Fibroblast of lung (primary cell): ENCODE measurements around the gene TTC23. TPM values are rescaled to one million over a fixed set of nuclear protein-coding genes. Genes with fewer than 3 reads are reported as not detected.

Experiments
- DNase-seq, 2 donors: peaks; one replicate each; pipeline versions ENCODE4 v3.0.0 to v3.0.0-alpha.2; 2010; ENCODE audit warnings: low read depth in 2 of 2
- H2AFZ ChIP-seq: 2 replicates; pipeline ENCODE4 v1.5.1; 2012; ENCODE audit warnings: low read length, control low read depth, inconsistent platforms
- H3K27ac ChIP-seq: 2 replicates; pipeline ENCODE4 v1.5.1; 2011; ENCODE audit warnings: low read length, control low read depth; ENCODE audit not compliant: insufficient read depth
- H3K27me3 ChIP-seq: 2 replicates; pipeline ENCODE4 v1.5.1; 2011; ENCODE audit warnings: mild to moderate bottlenecking, low read length; ENCODE audit not compliant: control insufficient read depth, insufficient read depth
- H3K36me3 ChIP-seq: 2 replicates; pipeline ENCODE4 v1.5.1; 2011; ENCODE audit warnings: low read length; ENCODE audit not compliant: control insufficient read depth, insufficient read depth
- H3K4me1 ChIP-seq: 2 replicates; pipeline ENCODE4 v1.5.1; 2011; ENCODE audit warnings: low read length; ENCODE audit not compliant: control insufficient read depth, insufficient read depth; ENCODE audit errors: extremely low read depth
- H3K4me2 ChIP-seq: 2 replicates; pipeline ENCODE4 v1.5.1; 2011; ENCODE audit warnings: low read length, control low read depth; ENCODE audit not compliant: insufficient read depth; ENCODE audit errors: extremely low read depth
- H3K4me3 ChIP-seq, 4 experiments: fragments of 200-600 bp in 1 of 4; sonication (generic) in 1 of 4; replicated peaks in 1 of 4; 2 replicates each; pipeline ENCODE4 v1.5.1; 2011 to 2016; ENCODE audit warnings: low read length in 4 of 4, low read depth in 3 of 4, mild to moderate bottlenecking in 3 of 4, control low read depth in 2 of 4, inconsistent platforms in 1 of 4, mixed read lengths in 1 of 4; ENCODE audit not compliant: insufficient read depth in 1 of 4; ENCODE audit errors: control extremely low read depth in 1 of 4
- H3K79me2 ChIP-seq: 2 replicates; pipeline ENCODE4 v1.5.1; 2012; ENCODE audit warnings: mild to moderate bottlenecking, low read length, inconsistent platforms; ENCODE audit not compliant: control insufficient read depth, insufficient read depth
- H3K9ac ChIP-seq: 2 replicates; pipeline ENCODE4 v1.5.1; 2011; ENCODE audit warnings: mild to moderate bottlenecking, low read length, control low read depth; ENCODE audit not compliant: insufficient read depth
- H3K9me3 ChIP-seq: 2 replicates; pipeline ENCODE4 v1.5.1; 2012; ENCODE audit warnings: low read depth, low read length; ENCODE audit not compliant: control insufficient read depth, insufficient read depth
- H4K20me1 ChIP-seq: 2 replicates; pipeline ENCODE4 v1.5.1; 2011; ENCODE audit warnings: low read length; ENCODE audit not compliant: control insufficient read depth, insufficient read depth; ENCODE audit errors: extremely low read depth
- CTCF ChIP-seq, 2 donors: IDR thresholded peaks in 1 of 2; conservative IDR thresholded peaks in 1 of 2; 1 replicate in 1 of 2; 2 replicates in 1 of 2; pipeline ENCODE4 v1.5.1; 2011 to 2012; ENCODE audit warnings: low read length in 2 of 2, control low read depth in 1 of 2, inconsistent platforms in 1 of 2, low read depth in 1 of 2, mild to moderate bottlenecking in 1 of 2
- EZH2 ChIP-seq: IDR thresholded peaks from 2 replicates; pipeline ENCODE4 v1.5.1; 2012; ENCODE audit warnings: low read length, control low read depth, mild to moderate bottlenecking; ENCODE audit errors: missing control alignments
- polyA plus RNA-seq, 2 donors: library from polyadenylated mRNA; depleted of rRNA in 1 of 2; stranded (reverse) in 1 of 2; unstranded in 1 of 2; fragments of >200 nt; gene quantifications; 2 replicates each; pipeline ENCODE4 v1.2.1, GENCODE V29; 2011 to 2012; ENCODE audit warnings: missing spikeins in 1 of 2
- total RNA-seq: library from RNA; depleted of rRNA; stranded (reverse); fragments of >200 nt; gene quantifications from 2 replicates; pipeline ENCODE4 v1.2.1, GENCODE V29; 2014

Gene TTC23
- total and polyA plus RNA-seq, 2 donors (not counting 1 experiment from before 2014, with no cell fraction given) = 3.5 to 30.4 TPM

GRCh38 chr15:99110581-99111320, 138.6 kb downstream of the TTC23 start:
- H4K20me1 ChIP-seq = no peaks in the 10 kb centered on the region
- no peaks in the 10 kb centered on the region for H3K79me2 ChIP-seq
- H3K9ac ChIP-seq = no peak overlapping the region
- H3K36me3 ChIP-seq = no peaks in the 10 kb centered on the region
- no peak overlapping the region for H3K4me2 ChIP-seq
- no peaks in the 10 kb centered on the region for H3K27me3 ChIP-seq
- H3K9me3 ChIP-seq = no peaks in the 10 kb centered on the region
- peak; percentile 12 to 61 for DNase-seq
- H3K4me3 ChIP-seq = no peak overlapping the region
- H2AFZ ChIP-seq = no peak overlapping the region
- no peaks in the 10 kb centered on the region for H3K4me1 ChIP-seq
- H3K27ac ChIP-seq = no peak overlapping the region
- no peak for TF ChIP-seq CTCF (conservative IDR thresholded peaks at IDR 0.05 in 1 of 2, IDR thresholded peaks at IDR 0.05 in 1 of 2; ENCODE audit: low read depth in 1 of 2, low read length in 2 of 2)
- TF ChIP-seq EZH2 = no peak

- Histone ChIP-seq H4K20me1 (no peaks in the 10 kb centered on the region), H3K4me1 (no peaks in the 10 kb centered on the region), H3K4me2 (no peak overlapping the region), H3K27ac (no peak overlapping the region), H3K4me3 (no peak overlapping the region), H2AFZ (no peak overlapping the region), H3K79me2 (no peaks in the 10 kb centered on the region), H3K36me3 (no peaks in the 10 kb centered on the region), H3K9ac (no peak overlapping the region), H3K27me3 (no peaks in the 10 kb centered on the region), H3K9me3 (no peaks in the 10 kb centered on the region)
- DNase-seq = no peak
- TF ChIP-seq EZH2 = no peak
- TF ChIP-seq CTCF (conservative IDR thresholded peaks at IDR 0.05 in 1 of 2, IDR thresholded peaks at IDR 0.05 in 1 of 2; ENCODE audit: low read depth in 1 of 2, low read length in 2 of 2) = no peak
These were observed 139.3 kb downstream of the TTC23 start for GRCh38 chr15:99110093-99110492.

GRCh38 chr15:99109555-99110021, 139.8 kb downstream of the TTC23 start:
- Histone ChIP-seq H3K36me3 (no peaks in the 10 kb centered on the region), H2AFZ (no peak overlapping the region), H3K9me3 (no peaks in the 10 kb centered on the region), H3K27ac (no peak overlapping the region), H3K27me3 (no peaks in the 10 kb centered on the region), H3K9ac (no peak overlapping the region), H3K4me1 (no peaks in the 10 kb centered on the region), H3K4me3 (no peak overlapping the region), H4K20me1 (no peaks in the 10 kb centered on the region), H3K79me2 (no peaks in the 10 kb centered on the region), H3K4me2 (no peak overlapping the region)
- TF ChIP-seq CTCF (conservative IDR thresholded peaks at IDR 0.05 in 1 of 2, IDR thresholded peaks at IDR 0.05 in 1 of 2; ENCODE audit: low read depth in 1 of 2, low read length in 2 of 2) (no peak), EZH2 (no peak)
- no peak for DNase-seq
